Stimulated activated CD4-positive, alpha-beta T cell treated with anti-CD3 and anti-CD28 coated beads, TNF-alpha, amount 100 ng/mL, for 24 hours (primary cell): ENCODE data around the gene LMF1.

Experiments used
- DNase-seq, 3 experiments: peaks; one replicate each; pipeline ENCODE4 v3.0.0-alpha.2; 2020; ENCODE audit warnings: low read depth in 3 of 3

LMF1 gene

GRCh38 chr16:813204-813915 lies 157.4 kb downstream of the LMF1 start:
- peak; percentile 35 to 56 (median 43) for DNase-seq

GRCh38 chr16:808085-808386 lies 162.7 kb downstream of the LMF1 start:
- no peak for DNase-seq

GRCh38 chr16:807347-808084 lies 163.3 kb downstream of the LMF1 start:
- peak; percentile 66 to 86 (median 75) for DNase-seq

- DNase-seq = no peak
Observed at GRCh38 chr16:805474-805873, 165.3 kb downstream of the LMF1 start.

GRCh38 chr16:804193-805048 lies 166.4 kb downstream of the LMF1 start:
- no peak for DNase-seq

GRCh38 chr16:803754-804080 lies 167.1 kb downstream of the LMF1 start:
- no peak for DNase-seq
